Adipocyte (in vitro differentiated cells): ENCODE measurements around the gene TRPM3.
A peak's percentile ranks its signal among the peaks of the same experiment; 100 is the strongest.

Experiments used
- DNase-seq: peaks from one replicate; pipeline ENCODE4 v3.0.0-alpha.2; 2015; ENCODE audit warnings: low read depth
- H3K27me3 ChIP-seq: replicated peaks from 2 replicates; pipeline ENCODE4 v1.7.0; 2013; ENCODE audit warnings: mild to moderate bottlenecking, low read length, moderate library complexity; ENCODE audit not compliant: control insufficient read depth, insufficient read depth
- H3K36me3 ChIP-seq: 2 replicates; pipeline ENCODE4 v1.7.0; 2013; ENCODE audit warnings: low read length, mild to moderate bottlenecking, moderate library complexity; ENCODE audit not compliant: control insufficient read depth, insufficient read depth, severe bottlenecking
- H3K4me1 ChIP-seq: 2 replicates; pipeline ENCODE4 v1.7.0; 2013; ENCODE audit warnings: mild to moderate bottlenecking, low read length, moderate library complexity; ENCODE audit not compliant: control insufficient read depth, insufficient read depth
- H3K4me3 ChIP-seq: 2 replicates; pipeline ENCODE4 v1.7.0; 2013; ENCODE audit warnings: mild to moderate bottlenecking, low read length, moderate library complexity
- H3K9ac ChIP-seq: 2 replicates; pipeline ENCODE4 v1.7.0; 2013; ENCODE audit warnings: mild to moderate bottlenecking, low read length, moderate library complexity
- H3K9me3 ChIP-seq: 2 replicates; pipeline ENCODE4 v1.7.0; 2013; ENCODE audit warnings: mild to moderate bottlenecking, low read length, moderate library complexity; ENCODE audit not compliant: control insufficient read depth

The TRPM3 gene

DNA sequence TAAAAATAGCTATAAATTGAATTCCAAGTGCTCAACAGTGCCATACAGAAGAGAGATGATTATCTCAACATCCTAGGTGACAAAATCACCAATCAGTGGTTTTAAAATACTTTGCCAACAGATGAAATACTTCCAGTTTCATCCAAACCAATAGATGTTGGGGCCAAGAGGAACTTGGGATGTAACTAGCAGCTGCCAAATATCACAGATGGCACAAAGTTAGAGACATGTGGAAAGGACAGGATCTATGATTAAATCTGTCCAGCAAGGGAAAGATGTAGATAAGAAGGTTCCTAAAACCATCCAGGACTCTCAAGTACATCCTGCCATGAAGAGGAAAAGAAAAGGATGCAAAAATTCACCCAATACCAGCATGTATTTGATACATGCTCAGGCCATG, 23.8 kb downstream of the TRPM3 start:
- no peak overlapping the region for H3K9ac ChIP-seq
- H3K9me3 ChIP-seq, result peaks cover 6% of the 10 kb centered on the region
- no peak for DNase-seq
- peaks cover 6% of the 10 kb centered on the region for H3K4me1 ChIP-seq
- H3K36me3 ChIP-seq, result no peaks in the 10 kb centered on the region
- H3K4me3 ChIP-seq, result no peak overlapping the region
- H3K27me3 ChIP-seq, result no peaks in the 10 kb centered on the region

DNA sequence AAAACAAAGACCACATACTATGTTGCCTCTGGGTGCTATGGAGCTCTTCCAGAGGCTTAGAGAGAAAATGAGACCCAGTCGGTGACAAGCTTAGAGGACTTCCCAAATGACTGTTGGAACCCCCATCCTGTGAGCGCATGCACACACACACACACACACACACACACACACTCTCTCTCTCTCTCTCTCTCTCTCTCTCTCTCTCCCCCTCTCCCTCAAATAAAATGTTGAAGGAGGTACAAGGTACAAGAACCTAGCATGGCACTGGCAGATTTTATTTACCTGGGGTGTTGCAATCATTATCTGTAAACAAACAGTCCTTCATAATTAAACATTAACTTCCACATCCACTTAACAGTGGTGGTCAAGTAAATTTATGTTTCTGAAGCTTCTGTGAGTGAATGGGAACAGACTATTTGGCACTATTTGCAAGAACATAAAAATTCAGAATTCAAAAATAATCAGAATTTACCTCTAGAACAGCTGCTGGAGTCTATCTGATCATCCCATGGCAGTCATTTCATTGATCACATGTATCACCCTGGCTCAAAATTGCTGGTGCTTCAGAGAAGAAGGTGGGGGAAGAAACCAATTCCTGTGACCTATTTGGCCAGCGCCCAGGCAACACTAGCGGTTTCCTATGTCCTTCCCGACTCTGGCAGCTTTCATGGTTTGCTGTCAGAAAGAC, 24.9 kb downstream of the TRPM3 start:
- Histone ChIP-seq H3K9me3 (peaks cover 8% of the 10 kb centered on the region), H3K4me1 (peaks cover 6% of the 10 kb centered on the region), H3K9ac (no peak overlapping the region), H3K27me3 (no peaks in the 10 kb centered on the region), H3K4me3 (no peak overlapping the region), H3K36me3 (no peaks in the 10 kb centered on the region)
- DNase-seq, result no peak

DNA sequence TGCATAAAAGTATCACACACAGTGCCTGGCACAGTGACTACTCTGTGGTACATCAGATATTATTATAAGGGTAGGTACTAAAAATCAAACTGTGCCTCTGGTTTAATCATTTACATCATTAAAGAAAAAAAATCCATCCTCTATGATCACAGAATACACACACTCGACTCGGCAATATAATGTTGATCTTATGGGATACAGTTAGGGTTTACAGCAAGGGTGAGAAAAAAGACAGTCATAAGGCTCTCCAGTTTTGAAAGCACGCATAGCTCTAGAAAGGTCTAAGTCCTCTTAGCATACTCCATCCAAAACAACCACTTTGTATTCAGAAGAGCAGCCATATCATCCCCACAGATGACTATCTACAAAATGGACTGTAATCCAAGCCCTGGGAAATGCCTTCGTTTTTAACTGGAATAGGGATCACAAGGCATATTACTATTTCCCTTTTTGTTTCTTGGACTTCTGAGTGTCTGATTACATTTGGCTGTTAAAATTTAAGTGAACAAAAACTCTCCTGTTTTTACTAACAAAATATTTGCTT, 26.6 kb downstream of the TRPM3 start:
- H3K4me1 ChIP-seq, result peaks cover 6% of the 10 kb centered on the region
- DNase-seq, result no peak
- H3K27me3 ChIP-seq, result peaks cover 9% of the 10 kb centered on the region

DNA sequence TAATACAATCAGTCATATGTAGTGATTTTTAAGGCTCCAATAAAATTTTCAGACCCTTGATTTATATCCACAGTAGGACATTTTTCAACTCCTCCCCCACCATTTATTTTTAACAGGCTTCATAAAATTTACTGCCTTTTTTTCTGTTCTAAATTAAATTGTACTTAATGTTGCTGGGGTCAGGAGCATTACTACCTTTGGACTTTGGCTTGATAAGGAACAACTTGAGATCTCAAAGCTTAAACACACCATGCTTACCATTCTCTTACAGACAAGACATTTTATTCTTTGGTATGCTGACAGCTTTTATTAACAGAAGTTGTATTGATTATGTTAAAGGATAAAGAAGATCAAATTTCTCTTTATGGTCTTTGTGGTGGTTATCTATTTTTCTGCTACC, 30.5 kb downstream of the TRPM3 start:
- Histone ChIP-seq H3K4me3 (no peak overlapping the region), H3K27me3 (peaks cover 10% of the 10 kb centered on the region), H3K9ac (no peak overlapping the region), H3K36me3 (no peaks in the 10 kb centered on the region), H3K4me1 (no peaks in the 10 kb centered on the region), H3K9me3 (peaks cover 7% of the 10 kb centered on the region)
- no peak for DNase-seq

More for the DNA sequence above, 26.6 kb downstream of the TRPM3 start:
- H3K9ac ChIP-seq, result no peak overlapping the region
- H3K36me3 ChIP-seq, result no peaks in the 10 kb centered on the region
- no peak overlapping the region for H3K4me3 ChIP-seq
- peaks cover 7% of the 10 kb centered on the region for H3K9me3 ChIP-seq

DNA sequence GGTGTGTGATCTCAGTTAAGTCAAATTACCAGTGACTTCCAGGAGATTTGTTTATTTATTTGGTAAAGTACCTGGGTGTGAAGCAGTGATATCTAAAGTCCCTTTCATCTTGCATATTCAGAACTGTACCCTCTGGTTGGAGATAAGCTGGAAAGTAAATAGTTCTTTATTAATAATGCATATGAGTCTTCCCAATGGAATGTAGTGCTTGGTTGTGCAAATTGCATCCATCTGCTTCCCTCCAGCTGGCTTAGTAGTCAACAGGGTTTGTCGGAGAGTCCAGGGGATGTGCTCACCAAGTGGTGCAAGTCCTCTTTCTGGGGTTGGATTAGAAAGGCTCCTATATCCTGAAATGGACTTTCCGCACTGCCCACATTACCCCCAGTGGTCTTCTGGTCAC, 42.0 kb downstream of the TRPM3 start:
- H3K4me3 ChIP-seq, result no peak overlapping the region
- no peaks in the 10 kb centered on the region for H3K27me3 ChIP-seq
- H3K9me3 ChIP-seq, result peaks cover 3% of the 10 kb centered on the region
- H3K36me3 ChIP-seq, result no peaks in the 10 kb centered on the region
- peak; percentile 0 for DNase-seq
- no peak overlapping the region for H3K9ac ChIP-seq
- peaks cover 4% of the 10 kb centered on the region for H3K4me1 ChIP-seq

DNA sequence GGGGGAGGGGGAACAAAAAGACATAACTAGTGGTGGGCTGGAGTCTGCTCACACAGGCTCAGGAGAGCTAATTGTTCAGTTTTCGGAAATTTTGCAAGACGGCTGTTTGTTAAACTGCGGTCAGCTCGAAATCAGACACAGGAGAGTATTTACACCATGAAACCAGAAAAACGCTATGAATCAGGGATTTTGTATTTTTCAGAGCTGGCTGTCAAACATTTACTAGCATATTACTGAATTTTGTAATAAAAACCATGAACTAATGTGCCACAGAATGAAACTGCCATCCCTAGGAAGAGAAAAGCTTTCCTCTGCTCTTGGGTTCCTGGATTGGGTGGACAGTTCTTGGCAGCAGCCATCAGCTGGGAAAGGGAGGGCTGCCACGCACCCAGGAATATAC, 45.3 kb downstream of the TRPM3 start:
- H3K27me3 ChIP-seq, result no peaks in the 10 kb centered on the region
- no peaks in the 10 kb centered on the region for H3K4me1 ChIP-seq
- H3K9me3 ChIP-seq, result peaks cover 3% of the 10 kb centered on the region
- no peak overlapping the region for H3K9ac ChIP-seq
- no peak for DNase-seq
- H3K4me3 ChIP-seq, result no peak overlapping the region
- no peaks in the 10 kb centered on the region for H3K36me3 ChIP-seq

DNA sequence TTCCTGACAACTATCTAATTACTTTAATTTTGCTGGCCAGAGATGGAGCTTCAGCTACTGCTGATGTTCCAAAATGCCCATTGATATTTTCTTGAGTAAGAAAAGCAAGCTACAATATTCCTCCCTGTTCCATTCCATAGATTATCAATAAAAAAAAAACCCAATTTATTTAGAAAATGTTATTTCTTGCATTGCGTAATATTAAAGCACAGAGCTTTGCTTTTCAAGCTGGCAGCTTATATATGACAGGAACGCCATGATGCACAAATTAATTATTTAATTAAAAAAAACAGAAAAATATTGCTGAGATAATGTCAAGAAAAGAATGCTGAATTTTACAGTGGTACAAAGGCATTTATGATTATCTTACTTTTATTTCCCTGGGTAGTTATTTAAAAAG, 47.9 kb downstream of the TRPM3 start:
- Histone ChIP-seq H3K9me3 (peaks cover 3% of the 10 kb centered on the region), H3K36me3 (no peaks in the 10 kb centered on the region), H3K4me3 (no peak overlapping the region), H3K9ac (no peak overlapping the region), H3K27me3 (no peaks in the 10 kb centered on the region), H3K4me1 (no peaks in the 10 kb centered on the region)
- no peak for DNase-seq

DNA sequence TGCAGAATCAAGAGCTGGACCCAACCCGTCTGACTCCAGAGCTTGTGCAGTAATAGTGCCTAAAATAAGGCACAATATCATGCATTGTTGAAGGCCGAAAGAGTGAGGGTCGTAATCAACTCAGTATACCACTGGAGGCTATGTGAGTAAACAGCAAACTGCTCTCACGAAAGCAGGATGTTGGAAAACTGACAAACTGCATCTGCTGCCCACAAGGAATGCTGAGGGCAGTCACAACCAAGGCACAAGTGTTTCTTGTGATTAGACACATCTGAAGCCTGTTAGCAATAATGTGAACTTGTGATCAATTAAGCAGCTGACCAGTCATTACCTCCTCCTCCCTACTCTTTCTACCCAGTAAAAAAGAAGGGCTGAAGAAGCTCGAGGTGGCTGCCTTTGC, 48.8 kb downstream of the TRPM3 start:
- peaks cover 7% of the 10 kb centered on the region for H3K4me1 ChIP-seq
- DNase-seq, result no peak
- H3K4me3 ChIP-seq, result no peak overlapping the region
- no peaks in the 10 kb centered on the region for H3K36me3 ChIP-seq
- H3K9ac ChIP-seq, result no peak overlapping the region
- no peaks in the 10 kb centered on the region for H3K27me3 ChIP-seq
- peaks cover 3% of the 10 kb centered on the region for H3K9me3 ChIP-seq

DNA sequence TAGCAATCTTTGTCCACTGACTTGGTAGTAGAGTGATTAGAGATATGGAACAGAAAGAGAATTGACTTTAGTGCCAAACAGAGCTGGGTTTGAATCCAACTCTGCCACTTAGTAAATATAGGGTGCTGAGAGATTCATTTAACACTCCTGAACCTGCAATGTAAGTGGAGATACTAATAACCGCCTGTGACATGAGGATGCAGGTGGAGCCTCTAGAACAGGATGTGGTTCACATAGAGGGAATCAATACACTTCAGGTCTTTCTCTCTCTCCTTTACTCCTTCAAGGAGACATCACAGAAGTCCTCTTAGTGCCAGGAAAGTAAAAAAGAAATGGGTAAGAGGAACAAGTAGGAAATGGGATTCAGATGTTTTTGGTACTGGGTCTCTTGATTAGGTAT, 49.8 kb downstream of the TRPM3 start:
- Histone ChIP-seq H3K4me3 (no peak overlapping the region), H3K27me3 (no peaks in the 10 kb centered on the region), H3K9ac (no peak overlapping the region), H3K36me3 (no peaks in the 10 kb centered on the region), H3K4me1 (peaks cover 7% of the 10 kb centered on the region), H3K9me3 (peaks cover 3% of the 10 kb centered on the region)
- DNase-seq, result no peak

DNA sequence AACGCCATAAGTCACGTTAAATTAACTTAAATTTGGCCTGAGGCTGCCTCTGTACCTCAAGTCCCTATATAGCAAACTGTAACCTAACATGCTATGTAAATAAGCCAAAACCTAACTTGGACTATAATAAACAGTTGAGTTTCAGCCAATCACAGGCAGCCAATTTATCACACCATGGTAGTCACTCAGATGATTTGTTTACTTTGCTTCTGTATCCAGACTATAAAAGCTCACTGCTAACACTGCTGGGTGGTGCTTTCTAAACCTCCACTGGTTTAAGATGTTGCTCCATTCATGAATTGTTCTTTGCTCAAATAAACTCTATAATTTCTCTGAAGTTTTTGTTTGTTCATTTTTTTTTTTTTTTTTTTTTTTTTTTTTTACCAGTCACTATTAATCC, 62.8 kb downstream of the TRPM3 start:
- Histone ChIP-seq H3K27me3 (no peaks in the 10 kb centered on the region), H3K4me1 (no peaks in the 10 kb centered on the region), H3K9ac (no peak overlapping the region), H3K9me3 (peaks cover 4% of the 10 kb centered on the region), H3K4me3 (no peak overlapping the region), H3K36me3 (no peaks in the 10 kb centered on the region)
- no peak for DNase-seq

DNA sequence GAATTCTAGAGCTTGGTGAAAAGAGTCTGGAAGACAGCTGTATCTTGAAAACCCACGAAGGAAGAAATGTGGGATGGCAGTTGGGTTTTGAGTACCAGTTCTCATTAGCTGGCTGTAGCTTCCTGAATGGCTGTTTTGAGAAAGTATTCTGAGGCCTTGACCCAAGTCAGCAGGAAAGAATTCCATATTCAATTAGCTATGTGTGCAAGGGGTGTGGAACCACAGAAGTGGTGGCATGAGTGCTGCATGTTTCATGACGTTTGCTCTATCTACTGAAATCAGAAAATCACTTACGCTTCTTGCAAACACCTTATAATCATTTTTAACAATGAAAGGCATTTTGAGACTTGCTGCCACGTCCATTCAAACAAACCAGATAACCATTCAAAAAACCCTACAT, 69.1 kb downstream of the TRPM3 start:
- no peak for DNase-seq
- no peaks in the 10 kb centered on the region for H3K4me1 ChIP-seq
- no peaks in the 10 kb centered on the region for H3K36me3 ChIP-seq
- H3K9me3 ChIP-seq, result no peaks in the 10 kb centered on the region
- H3K4me3 ChIP-seq, result no peak overlapping the region
- no peak overlapping the region for H3K9ac ChIP-seq
- H3K27me3 ChIP-seq, result no peaks in the 10 kb centered on the region

DNA sequence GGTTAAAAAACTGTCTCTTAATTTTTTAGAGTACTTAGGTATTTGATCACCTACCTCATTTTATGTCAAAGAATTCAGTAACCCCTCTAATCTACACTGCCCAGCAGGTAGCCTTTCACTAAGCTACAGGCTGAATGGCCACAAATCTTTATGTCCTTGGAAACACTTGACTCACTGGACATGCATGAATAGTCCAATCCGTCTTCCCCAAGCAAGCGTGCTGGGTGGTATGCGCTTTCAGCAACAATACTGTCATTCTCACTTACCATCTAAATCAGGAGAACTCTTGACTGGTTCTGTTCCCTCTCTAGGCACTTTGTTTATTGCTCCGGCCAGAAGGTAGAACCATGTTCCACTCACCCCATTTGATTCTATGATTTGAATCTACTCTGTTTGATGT, 73.1 kb downstream of the TRPM3 start:
- DNase-seq, result no peak
- Histone ChIP-seq H3K27me3 (no peaks in the 10 kb centered on the region), H3K4me3 (no peak overlapping the region)

More for the DNA sequence above, 73.1 kb downstream of the TRPM3 start:
- no peaks in the 10 kb centered on the region for H3K36me3 ChIP-seq
- no peaks in the 10 kb centered on the region for H3K9me3 ChIP-seq
- H3K9ac ChIP-seq, result no peak overlapping the region
- H3K4me1 ChIP-seq, result no peaks in the 10 kb centered on the region
